HCT116 (cell line): ENCODE results near the gene PEX19. TPM values are rescaled to one million over a fixed set of nuclear protein-coding genes. Genes with fewer than 3 reads are reported as not detected.

ENCODE experiments used
- ATAC-seq: fragments of 200-7000 bp; cut with Tn5 transposase; 2 replicates; pipeline ENCODE4 v1.9.1; 2020; ENCODE audit warnings: mild to moderate bottlenecking, moderate library complexity
- BruUV-seq: library from RNA; stranded (reverse); fragments of 400-500 nt; replicated peaks from 2 replicates; lab custom pipeline; 2021; lab: Mats Ljungman, UMichigan
- CTCF ChIA-PET: fragments of 300-600 bp; sonication (Branson Sonifier 250); formaldehyde crosslinking; loops from one replicate; lab custom pipeline; 2021; ENCODE audit warnings: antibody characterized with exemption; lab: Charles Lee
- POLR2A ChIA-PET: fragments of 300-600, 350-600 bp; sonication (Branson Sonifier 250); formaldehyde crosslinking; loops from one replicate; lab custom pipeline; 2021; ENCODE audit warnings: antibody characterized with exemption; lab: Charles Lee
- RAD21 ChIA-PET, 2 experiments: fragments of 300-600 bp; sonication (Branson Sonifier 250); formaldehyde crosslinking; loops; one replicate each; lab custom pipeline; 2023; ENCODE audit warnings: low total read pairs in 2 of 2; ENCODE audit not compliant: uncharacterized antibody in 2 of 2, unreplicated experiment in 2 of 2, low non-redundant PET in 1 of 2; lab: Charles Lee
- DNase-seq: peaks from one replicate; pipeline ENCODE4 v3.0.0-alpha.2; 2010; ENCODE audit warnings: low read depth, low spot score
- H2AFZ ChIP-seq: fragments of 200-600 bp; shearing (Covaris generic), sonication (generic); 2 replicates; pipeline ENCODE4 v1.6.1; 2017; ENCODE audit warnings: low read depth, mixed run types, mixed read lengths, antibody characterized with exemption, low read length; ENCODE audit not compliant: poor library complexity, severe bottlenecking
- H3K27ac ChIP-seq: 2 replicates; pipeline ENCODE4 v1.5.1; 2012; ENCODE audit warnings: low read depth, low read length
- H3K27me3 ChIP-seq: fragments of 200-600 bp; sonication (generic); 2 replicates; pipeline ENCODE4 v1.6.1; 2016; ENCODE audit warnings: mixed run types, low read length, mixed read lengths; ENCODE audit not compliant: insufficient read depth
- H3K36me3 ChIP-seq, 2 experiments: fragments of 200-500 bp in 1 of 2; fragments of 200-600 bp in 1 of 2; sonication (Bioruptor generic) in 1 of 2; sonication (generic) in 1 of 2; 2 replicates each; pipeline versions ENCODE4 v1.5.1 to v1.6.1; 2014 to 2016; ENCODE audit warnings: low read length in 2 of 2, inconsistent platforms in 1 of 2, mixed read lengths in 1 of 2, mixed run types in 1 of 2; ENCODE audit not compliant: insufficient read depth in 2 of 2, control insufficient read depth in 1 of 2
- H3K4me1 ChIP-seq, 2 experiments: fragments of 200-600 bp in 1 of 2; sonication (generic) in 1 of 2; 2 replicates each; pipeline versions ENCODE4 v1.5.1 to v1.6.1; 2012 to 2017; ENCODE audit warnings: low read length in 2 of 2, inconsistent platforms in 1 of 2, mild to moderate bottlenecking in 1 of 2, mixed read lengths in 1 of 2, mixed run types in 1 of 2, moderate library complexity in 1 of 2; ENCODE audit not compliant: insufficient read depth in 2 of 2, control insufficient read depth in 1 of 2
- H3K4me2 ChIP-seq: fragments of 200-600 bp; sonication (generic); 2 replicates; pipeline ENCODE4 v1.6.1; 2017; ENCODE audit warnings: mixed run types, low read length, mixed read lengths
- H3K4me3 ChIP-seq, 2 experiments: fragments of 200-600 bp in 1 of 2; sonication (generic) in 1 of 2; replicated peaks in 1 of 2; 2 replicates each; pipeline ENCODE4 v1.5.1; 2011 to 2016; ENCODE audit warnings: low read length in 2 of 2, control low read depth in 1 of 2, low read depth in 1 of 2, mild to moderate bottlenecking in 1 of 2, mixed read lengths in 1 of 2, mixed run types in 1 of 2
- H3K79me2 ChIP-seq: fragments of 200-600 bp; sonication (generic); 2 replicates; pipeline ENCODE4 v1.6.1; 2017; ENCODE audit warnings: mild to moderate bottlenecking, mixed run types, low read length, moderate library complexity, mixed read lengths; ENCODE audit not compliant: insufficient read depth
- H3K9ac ChIP-seq: fragments of 200-600 bp; sonication (generic); 2 replicates; pipeline ENCODE4 v1.6.1; 2016; ENCODE audit warnings: low read length, mixed read lengths
- H3K9me2 ChIP-seq: fragments of 200-600 bp; sonication (generic), shearing (Covaris generic); 2 replicates; pipeline ENCODE4 v1.6.1; 2017; ENCODE audit warnings: mixed run types, mild to moderate bottlenecking, moderate library complexity; ENCODE audit not compliant: insufficient read depth
- H3K9me3 ChIP-seq, 2 experiments: fragments of 200-500 bp in 1 of 2; fragments of 200-600 bp in 1 of 2; sonication (Bioruptor generic) in 1 of 2; sonication (generic) in 1 of 2; 2 replicates each; pipeline ENCODE4 v1.6.1; 2014 to 2017; ENCODE audit warnings: low read length in 2 of 2, mixed read lengths in 2 of 2, inconsistent platforms in 1 of 2, low read depth in 1 of 2, mild to moderate bottlenecking in 1 of 2, mixed run types in 1 of 2, moderate library complexity in 1 of 2; ENCODE audit not compliant: control insufficient read depth in 1 of 2, insufficient read depth in 1 of 2
- H4K20me1 ChIP-seq: fragments of 200-600 bp; sonication (generic), shearing (Covaris generic); 2 replicates; pipeline ENCODE4 v1.6.1; 2017; ENCODE audit warnings: mixed run types, mild to moderate bottlenecking, moderate library complexity; ENCODE audit not compliant: insufficient read depth
- CBX3 ChIP-seq: IDR thresholded peaks from 2 replicates; pipeline ENCODE4 v1.6.1; 2012; ENCODE audit warnings: low read depth
- CEBPB ChIP-seq: IDR thresholded peaks from 2 replicates; pipeline ENCODE4 v1.6.1; 2012; ENCODE audit warnings: low read depth
- CTCF ChIP-seq, 3 experiments: fragments of 200-600 bp in 1 of 3; sonication (generic) in 1 of 3; IDR thresholded peaks in 2 of 3; conservative IDR thresholded peaks in 1 of 3; 2 replicates each; pipeline ENCODE4 v1.5.1; 2012 to 2017; ENCODE audit warnings: low read depth in 2 of 3, low read length in 2 of 3, antibody characterized with exemption in 1 of 3, borderline replicate concordance in 1 of 3, control low read depth in 1 of 3, mild to moderate bottlenecking in 1 of 3, mixed read lengths in 1 of 3, mixed run types in 1 of 3, moderate library complexity in 1 of 3; ENCODE audit not compliant: insufficient read depth in 1 of 3
- EZH2 ChIP-seq: fragments of 200-600 bp; sonication (generic); IDR thresholded peaks from 2 replicates; pipeline ENCODE4 v1.6.1; 2017; ENCODE audit warnings: antibody characterized with exemption, mixed run types
- EZH2phosphoT487 ChIP-seq: fragments of 200-600 bp; IDR thresholded peaks from 2 replicates; pipeline ENCODE4 v1.6.1; 2018; ENCODE audit warnings: antibody characterized with exemption, borderline replicate concordance
- FOSL1 ChIP-seq: IDR thresholded peaks from 2 replicates; pipeline ENCODE4 v1.6.1; 2012; ENCODE audit warnings: low read depth
- RAD21 ChIP-seq: IDR thresholded peaks from 2 replicates; pipeline ENCODE4 v1.6.1; 2012; ENCODE audit warnings: low read depth, mild to moderate bottlenecking
- REST ChIP-seq: IDR thresholded peaks from 2 replicates; pipeline ENCODE4 v1.6.1; 2012; ENCODE audit warnings: low read depth
- SIN3A ChIP-seq: IDR thresholded peaks from 2 replicates; pipeline ENCODE4 v1.6.1; 2012; ENCODE audit warnings: low read depth
- SP1 ChIP-seq: IDR thresholded peaks from 2 replicates; pipeline ENCODE4 v1.6.1; 2012; ENCODE audit warnings: low read depth
- SRF ChIP-seq: IDR thresholded peaks from 2 replicates; pipeline ENCODE4 v1.6.1; 2012; ENCODE audit warnings: low read depth
- TCF7L2 ChIP-seq: IDR thresholded peaks from 2 replicates; pipeline ENCODE4 v1.7.0; 2011; ENCODE audit warnings: borderline replicate concordance, inconsistent platforms; ENCODE audit not compliant: insufficient read depth, insufficient read length; ENCODE audit errors: extremely low read depth
- YY1 ChIP-seq: IDR thresholded peaks from 2 replicates; pipeline ENCODE4 v1.6.1; 2011; ENCODE audit warnings: low read length, low read depth, moderate library complexity, mild to moderate bottlenecking; ENCODE audit not compliant: insufficient replicate concordance; ENCODE audit errors: extremely low read depth
- ZFX ChIP-seq: fragments of 450-650 bp; IDR thresholded peaks from 2 replicates; pipeline ENCODE4 v1.6.1; 2017
- ZNF274 ChIP-seq: fragments of 200-500 bp; sonication (Bioruptor generic); IDR thresholded peaks from 2 replicates; pipeline ENCODE4 v1.6.1; 2014; ENCODE audit warnings: mild to moderate bottlenecking, low read depth, low read length, inconsistent platforms
- intact Hi-C: fragments of 100-400 bp; cut with micrococcal nuclease; formaldehyde crosslinking; loops from 2 replicates; pipeline ENCODE4 v1.10.0; 2022
- total RNA-seq: library from RNA; stranded (reverse); gene quantifications from one replicate; pipeline ENCODE4 v1.2.1, GENCODE V29; 2021; ENCODE audit not compliant: unreplicated experiment
- TF ChIP-seq, protein P1 (sequence below): IDR thresholded peaks from 2 replicates; pipeline ENCODE4 v1.6.1; 2012

Gene PEX19
- total RNA-seq, 1 experiment from 2014 or later = 35.9 TPM

DNA sequence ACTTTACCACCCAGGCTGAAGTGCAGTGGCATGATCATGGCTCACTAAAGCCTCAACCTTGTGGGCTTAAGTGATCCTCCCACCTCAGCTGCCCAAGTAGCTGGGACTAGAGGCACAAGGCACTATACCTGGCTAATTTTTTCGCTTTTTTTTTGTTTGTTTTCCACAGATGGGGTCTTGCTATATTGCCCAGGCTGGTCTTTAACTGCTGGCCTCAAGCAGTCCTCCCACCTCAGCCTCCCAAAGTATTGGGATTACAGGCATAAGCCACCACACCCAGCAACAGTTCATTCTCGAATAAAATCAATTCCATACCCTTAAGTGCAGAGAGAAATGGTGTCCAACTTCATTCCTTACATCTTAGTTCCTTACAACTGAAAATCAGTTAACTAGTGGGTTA is 47.4 kb downstream of the PEX19 start:
- intact Hi-C loops = no loop called here
- RAD21 ChIA-PET = no interaction called here
- Histone ChIP-seq H3K9me2 (no peaks in the 10 kb centered on the region), H3K9ac (no peak overlapping the region), H4K20me1 (no peaks in the 10 kb centered on the region), H3K27me3 (no peaks in the 10 kb centered on the region), H3K79me2 (peaks cover 1% of the 10 kb centered on the region; the same call in 1 of the 2 replicates), H2AFZ (no peak overlapping the region), H3K4me2 (no peak overlapping the region), H3K4me1 (no peaks in the 10 kb centered on the region), H3K4me3 (no peak overlapping the region), H3K27ac (no peak overlapping the region), H3K9me3 (no peaks in the 10 kb centered on the region), H3K36me3 (peaks cover 33% of the 10 kb centered on the region in 2 experiments; a peak in 3 of 4 replicates)
- CTCF ChIA-PET = interaction anchor here (1.6 kb wide), 1 partner anchor 44 kb away, joined by 3 read pairs; no protein-coding TSS in a partner anchor
- POLR2A ChIA-PET = no interaction called here
- no TSS peak for BruUV-seq
- TF ChIP-seq SP1 = no peak
- TF ChIP-seq SRF = no peak
- TF ChIP-seq CTCF (IDR thresholded peaks at IDR 0.05 in 2 of 3, conservative IDR thresholded peaks at IDR 0.05 in 1 of 3; ENCODE audit: borderline replicate concordance in 1 of 3, insufficient read depth in 1 of 3, low read depth in 2 of 3, low read length in 2 of 3) = no peak
- TF ChIP-seq FOSL1 = no peak
- no peak for TF ChIP-seq TCF7L2
- ATAC-seq (no peak), DNase-seq (no peak)

DNA sequence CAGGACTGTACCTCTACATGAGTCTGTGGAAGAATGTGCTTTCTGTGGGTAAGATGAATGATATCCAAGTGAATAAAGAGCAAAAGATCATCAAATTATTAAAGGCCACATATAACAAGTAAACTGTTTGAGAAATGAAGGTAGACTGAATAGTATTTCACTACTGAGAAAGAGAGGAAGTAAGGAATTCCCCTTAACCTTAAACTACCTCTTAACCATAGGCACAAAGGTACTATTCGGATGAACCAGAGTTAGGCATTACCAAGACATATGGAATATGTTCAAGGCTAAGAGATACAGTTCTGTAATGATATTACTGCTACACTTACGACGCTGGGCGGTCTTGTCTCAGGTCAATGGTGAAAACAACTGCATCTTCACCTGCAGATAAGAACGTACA is 48.1 kb downstream of the PEX19 start:
- H3K36me3 ChIP-seq = peaks cover 33 to 35% of the 10 kb centered on the region in 2 experiments; a peak in 3 of 4 replicates
- no peaks in the 10 kb centered on the region for H3K9me3 ChIP-seq
- POLR2A ChIA-PET = no interaction called here
- no peak overlapping the region for H2AFZ ChIP-seq
- no peaks in the 10 kb centered on the region; the same call in 1 of the 2 replicates for H3K79me2 ChIP-seq
- no peak overlapping the region for H3K27ac ChIP-seq
- no peak overlapping the region for H3K4me2 ChIP-seq
- intact Hi-C loops = no loop called here
- no peak overlapping the region for H3K9ac ChIP-seq
- no peaks in the 10 kb centered on the region for H3K4me1 ChIP-seq
- DNase-seq (no peak), ATAC-seq (no peak)
- CTCF ChIA-PET = no interaction called here
- RAD21 ChIA-PET = no interaction called here
- no peaks in the 10 kb centered on the region for H3K27me3 ChIP-seq
- no peaks in the 10 kb centered on the region for H3K9me2 ChIP-seq
- no peaks in the 10 kb centered on the region for H4K20me1 ChIP-seq
- BruUV-seq = no TSS peak
- no peak overlapping the region for H3K4me3 ChIP-seq
- TF ChIP-seq REST (no peak), YY1 (no peak), SIN3A (no peak), RAD21 (no peak), CEBPB (no peak), FOSL1 (no peak), CBX3 (no peak), ZNF274 (no peak), ZFX (no peak), EZH2phosphoT487 (no peak), EZH2 (no peak)
- TF ChIP-seq, protein P1, sequence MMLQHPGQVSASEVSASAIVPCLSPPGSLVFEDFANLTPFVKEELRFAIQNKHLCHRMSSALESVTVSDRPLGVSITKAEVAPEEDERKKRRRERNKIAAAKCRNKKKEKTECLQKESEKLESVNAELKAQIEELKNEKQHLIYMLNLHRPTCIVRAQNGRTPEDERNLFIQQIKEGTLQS = no peak
